Nucleus accumbens (tissue), 56 donors: ENCODE results near the gene USP32.

ENCODE experiments used
- DNase-seq, 56 donors: peaks; one replicate each; lab custom pipeline; 2025; lab: John Stamatoyannopoulos, UW

The USP32 gene

GRCh38 chr17:60311936-60312335 is 80.0 kb downstream of the USP32 start:
- DNase-seq: no peak

- no peak for DNase-seq
Observed at GRCh38 chr17:60311186-60311585, 80.7 kb downstream of the USP32 start.

GRCh38 chr17:60305141-60305540 is 86.8 kb downstream of the USP32 start:
- DNase-seq: peak in 34 of 56 donors; percentile 5 to 77 (median 31)

- DNase-seq: no peak
Observed at GRCh38 chr17:60304502-60304901, 87.4 kb downstream of the USP32 start.

GRCh38 chr17:60303406-60304099 is 88.4 kb downstream of the USP32 start:
- DNase-seq: no peak

GRCh38 chr17:60301649-60302048 is 90.3 kb downstream of the USP32 start:
- DNase-seq: no peak

- no peak for DNase-seq
Observed at GRCh38 chr17:60300949-60301348, 91.0 kb downstream of the USP32 start.

GRCh38 chr17:60300011-60300410 is 91.9 kb downstream of the USP32 start:
- no peak for DNase-seq

- no peak for DNase-seq
Observed at GRCh38 chr17:60297760-60298401, 94.1 kb downstream of the USP32 start.

GRCh38 chr17:60296177-60296576 is 95.8 kb downstream of the USP32 start:
- no peak for DNase-seq

- no peak for DNase-seq
Observed at GRCh38 chr17:60293580-60294335, 98.2 kb downstream of the USP32 start.

GRCh38 chr17:60292697-60293096 is 99.2 kb downstream of the USP32 start:
- DNase-seq: no peak

- DNase-seq: no peak
Observed at GRCh38 chr17:60284709-60285108, 107.2 kb downstream of the USP32 start.

GRCh38 chr17:60283816-60284215 is 108.1 kb downstream of the USP32 start:
- DNase-seq: no peak

- no peak for DNase-seq
Observed at GRCh38 chr17:60280673-60281072, 111.3 kb downstream of the USP32 start.

- no peak for DNase-seq
Observed at GRCh38 chr17:60278237-60278636, 113.7 kb downstream of the USP32 start.

- DNase-seq: no peak
Observed at GRCh38 chr17:60277258-60277657, 114.7 kb downstream of the USP32 start.

- DNase-seq: no peak
Observed at GRCh38 chr17:60269417-60269816, 122.5 kb downstream of the USP32 start.

GRCh38 chr17:60260540-60260939 is 131.4 kb downstream of the USP32 start:
- no peak for DNase-seq

GRCh38 chr17:60258313-60258712 is 133.6 kb downstream of the USP32 start:
- no peak for DNase-seq

- DNase-seq: no peak
Observed at GRCh38 chr17:60256174-60256573, 135.8 kb downstream of the USP32 start.

- no peak for DNase-seq
Observed at GRCh38 chr17:60253048-60253447, 138.9 kb downstream of the USP32 start.
